ENCODE results near the gene SAMMSON. TPM values are rescaled to one million over a fixed set of nuclear protein-coding genes. Genes with fewer than 3 reads are reported as not detected.

SAMMSON gene
- polyA plus RNA-seq, 1 of the 3 experiments (the other 2 are of a cell fraction), result not detected

- H3K36me3 ChIP-seq (replicated peaks in 1 of 2; ENCODE audit: control insufficient read depth in 1 of 2, insufficient read depth in 2 of 2, low read length in 1 of 2), result no peaks in the 10 kb centered on the region
- no peaks in the 10 kb centered on the region for H3K79me2 ChIP-seq (ENCODE audit: insufficient read depth)
- H4K20me1 ChIP-seq (ENCODE audit: insufficient read depth), result no peaks in the 10 kb centered on the region
- ChIA-PET POLR2A (no interaction called here), CTCF (interaction anchor here (1.0 to 1.2 kb wide), 2 partner anchors 9 to 22 kb away, joined by 3 to 4 read pairs; no protein-coding TSS in a partner anchor)
- no peak overlapping the region for H3K9ac ChIP-seq
- 79% methylated on average over 5 of the region's 5 CpGs for WGBS (ENCODE audit: low lambda C conversion rate)
- no peaks in the 10 kb centered on the region for H3K9me3 ChIP-seq
- H3K4me3 ChIP-seq (ENCODE audit: low read depth in 2 of 2, low read length in 1 of 2), result no peak overlapping the region
- no peaks in the 10 kb centered on the region for H3K9me2 ChIP-seq
- no peaks in the 10 kb centered on the region; a peak in 1 of 4 replicates for H3K4me1 ChIP-seq (ENCODE audit: control insufficient read depth in 1 of 2, insufficient read depth in 2 of 2, low read depth in 1 of 2, low read length in 1 of 2)
- TF ChIP-seq SMC3 (IDR thresholded peaks at IDR 0.05; ENCODE audit: low read depth, low read length), result no peak
- no peak for TF ChIP-seq GATA2 (CRISPR knock-in tag; IDR thresholded peaks at IDR 0.05)
- H3K27ac ChIP-seq (ENCODE audit: low read depth in 2 of 2, low read length in 1 of 2), result no peak overlapping the region
- H3F3A ChIP-seq (replicated peaks; ENCODE audit: insufficient read depth), result no peaks in the 10 kb centered on the region
- H2AFZ ChIP-seq (ENCODE audit: low read depth), result no peak overlapping the region
- no peak overlapping the region for H3K4me2 ChIP-seq
- no peak for DNase-seq
- H3K27me3 ChIP-seq (ENCODE audit: insufficient read depth), result no peaks in the 10 kb centered on the region
These were observed 28.7 kb upstream of the SAMMSON start for GRCh38 chr3:69970827-69971226.

GRCh38 chr3:69972672-69973071 lies 26.9 kb upstream of the SAMMSON start:
- Histone ChIP-seq H3K9me3 (no peaks in the 10 kb centered on the region), H3K9me2 (no peaks in the 10 kb centered on the region), H3K36me3 (replicated peaks in 1 of 2; ENCODE audit: control insufficient read depth in 1 of 2, insufficient read depth in 2 of 2, low read length in 1 of 2) (no peaks in the 10 kb centered on the region), H3K27me3 (ENCODE audit: insufficient read depth) (no peaks in the 10 kb centered on the region), H3K4me2 (no peak overlapping the region), H3K27ac (ENCODE audit: low read depth in 2 of 2, low read length in 1 of 2) (no peak overlapping the region), H3F3A (replicated peaks; ENCODE audit: insufficient read depth) (no peaks in the 10 kb centered on the region), H3K4me3 (ENCODE audit: low read depth in 2 of 2, low read length in 1 of 2) (no peak overlapping the region), H2AFZ (ENCODE audit: low read depth) (no peak overlapping the region), H3K4me1 (ENCODE audit: control insufficient read depth in 1 of 2, insufficient read depth in 2 of 2, low read depth in 1 of 2, low read length in 1 of 2) (peaks cover 0 to 3% of the 10 kb centered on the region in 2 experiments; a peak in 2 of 4 replicates), H4K20me1 (ENCODE audit: insufficient read depth) (no peaks in the 10 kb centered on the region), H3K9ac (no peak overlapping the region), H3K79me2 (ENCODE audit: insufficient read depth) (no peaks in the 10 kb centered on the region)
- ChIA-PET CTCF (no interaction called here), POLR2A (no interaction called here)
- TF ChIP-seq USF2 (IDR thresholded peaks at IDR 0.05; ENCODE audit: borderline replicate concordance, low read depth, low read length), result no peak
- no peak for TF ChIP-seq YY1 (IDR thresholded peaks at IDR 0.05; ENCODE audit: low read depth)
- WGBS (ENCODE audit: low lambda C conversion rate), result 91% methylated on average over 4 of the region's 4 CpGs
- no peak for DNase-seq

- ChIA-PET CTCF (no interaction called here), POLR2A (no interaction called here)
- no peak overlapping the region for H3K9ac ChIP-seq
- no peaks in the 10 kb centered on the region for H3F3A ChIP-seq (replicated peaks; ENCODE audit: insufficient read depth)
- DNase-seq, result peak; percentile 25
- H3K4me1 ChIP-seq (ENCODE audit: control insufficient read depth in 1 of 2, insufficient read depth in 2 of 2, low read depth in 1 of 2, low read length in 1 of 2), result peaks cover 0 to 3% of the 10 kb centered on the region in 2 experiments; a peak in 2 of 4 replicates
- H3K4me2 ChIP-seq, result no peak overlapping the region
- no peak overlapping the region for H3K4me3 ChIP-seq (ENCODE audit: low read depth in 2 of 2, low read length in 1 of 2)
- no peaks in the 10 kb centered on the region for H3K79me2 ChIP-seq (ENCODE audit: insufficient read depth)
- no peaks in the 10 kb centered on the region for H4K20me1 ChIP-seq (ENCODE audit: insufficient read depth)
- WGBS (ENCODE audit: low lambda C conversion rate), result 74% methylated on average over 2 of the region's 2 CpGs
- TF ChIP-seq EP300 (IDR thresholded peaks at IDR 0.05; ENCODE audit: borderline replicate concordance in 1 of 2, low read depth in 1 of 2, low read length in 1 of 2) (0 out of 4 replicates have a peak, but pooled peaks of 1 of the 2 experiments have one; percentile 17), GATA2 (CRISPR knock-in tag; IDR thresholded peaks at IDR 0.05) (peak; percentile 55), IRF3 (IDR thresholded peaks at IDR 0.05; ENCODE audit: low read depth, low read length) (no peak), RCOR1 (IDR thresholded peaks at IDR 0.05; ENCODE audit: low read length) (peak; percentile 18; the same call in 1 of the 2 replicates), CHD2 (IDR thresholded peaks at IDR 0.05; ENCODE audit: low read length, partially characterized antibody) (no peak), REST (IDR thresholded peaks at IDR 0.05; ENCODE audit: low read depth, low read length) (no peak), FOSL2 (IDR thresholded peaks at IDR 0.05; ENCODE audit: borderline replicate concordance, low read depth) (no peak)
- H3K27ac ChIP-seq (ENCODE audit: low read depth in 2 of 2, low read length in 1 of 2), result no peak overlapping the region
- H3K9me2 ChIP-seq, result no peaks in the 10 kb centered on the region
- H2AFZ ChIP-seq (ENCODE audit: low read depth), result no peak overlapping the region
- no peaks in the 10 kb centered on the region for H3K9me3 ChIP-seq
- no peaks in the 10 kb centered on the region for H3K36me3 ChIP-seq (replicated peaks in 1 of 2; ENCODE audit: control insufficient read depth in 1 of 2, insufficient read depth in 2 of 2, low read length in 1 of 2)
- H3K27me3 ChIP-seq (ENCODE audit: insufficient read depth), result no peaks in the 10 kb centered on the region
These were observed 23.5 kb upstream of the SAMMSON start for GRCh38 chr3:69976021-69976420.

Measured in SK-N-SH (cell line).